Stimulated activated CD4-positive, alpha-beta T cell treated with anti-CD3 and anti-CD28 coated beads, Interleukin-12 subunit alpha, Interleukin-12 subunit beta, amount 100 ng/mL, for 4 hours (primary cell): ENCODE measurements around the gene CACNG7.

Experiments
- DNase-seq: peaks from one replicate; pipeline ENCODE4 v3.0.0-alpha.2; 2020

Gene CACNG7

GRCh38 chr19:53957448-53958167 lies 48.5 kb downstream of the CACNG7 start:
- no peak for DNase-seq

GRCh38 chr19:53958168-53958571 lies 49.1 kb downstream of the CACNG7 start:
- DNase-seq = no peak

GRCh38 chr19:53958823-53959757 lies 50.0 kb downstream of the CACNG7 start:
- DNase-seq = no peak

GRCh38 chr19:53960187-53960586 lies 51.1 kb downstream of the CACNG7 start:
- DNase-seq = no peak

- DNase-seq = no peak
Measured at GRCh38 chr19:53960886-53961285, 51.8 kb downstream of the CACNG7 start.

GRCh38 chr19:53961523-53962356 lies 52.7 kb downstream of the CACNG7 start:
- no peak for DNase-seq

DNA sequence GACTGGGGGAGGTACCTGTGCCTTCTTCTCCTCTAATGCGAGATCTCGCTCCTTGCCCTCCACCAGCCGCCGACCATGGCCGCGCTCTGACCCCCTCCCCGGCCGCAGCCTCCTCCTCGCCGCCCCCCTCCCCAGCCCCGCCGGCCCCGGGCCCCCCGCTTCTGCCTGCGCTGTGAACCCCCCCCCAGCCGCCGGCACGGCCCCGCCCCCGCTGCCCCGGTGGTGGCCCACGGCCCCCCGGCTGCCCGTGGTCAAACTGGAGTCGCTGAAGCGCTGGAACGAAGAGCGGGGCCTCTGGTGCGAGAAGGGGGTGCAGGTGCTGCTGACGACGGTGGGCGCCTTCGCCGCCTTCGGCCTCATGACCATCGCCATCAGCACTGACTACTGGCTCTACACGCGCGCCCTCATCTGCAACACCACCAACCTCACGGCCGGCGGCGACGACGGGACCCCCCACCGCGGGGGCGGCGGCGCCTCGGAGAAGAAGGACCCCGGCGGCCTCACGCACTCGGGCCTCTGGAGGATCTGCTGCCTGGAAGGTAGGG lies 53.9 kb downstream of the CACNG7 start, which contains the start of gene CACNG8:
CACNG8 (plus strand) TSS at position 51 of the 545 bp plus-strand sequence.
- DNase-seq = no peak

DNA sequence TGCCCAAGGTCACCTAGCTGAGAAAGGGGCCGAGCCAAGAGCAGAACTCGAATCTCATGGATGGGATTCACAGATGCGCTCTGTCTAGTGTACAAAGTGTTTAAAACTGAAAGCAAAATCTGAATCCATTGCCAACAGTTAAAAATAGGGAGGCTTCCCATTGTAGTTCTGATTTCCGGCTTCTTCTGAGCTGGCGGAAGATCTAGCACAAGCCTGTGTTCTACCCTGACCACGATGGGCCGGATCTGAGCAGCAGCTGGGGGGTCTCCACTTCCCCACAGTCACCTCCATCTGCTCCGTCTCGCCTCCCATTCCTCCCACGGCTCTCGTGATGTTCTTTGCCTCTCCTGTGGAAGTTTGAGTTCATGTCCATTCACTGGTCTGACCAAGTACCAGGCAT lies 56.0 kb downstream of the CACNG7 start:
- DNase-seq = no peak

- DNase-seq = no peak
Measured at GRCh38 chr19:53966931-53967330, 57.9 kb downstream of the CACNG7 start.

- DNase-seq = no peak
Measured at GRCh38 chr19:53969366-53969765, 60.3 kb downstream of the CACNG7 start.

GRCh38 chr19:53971673-53972072 lies 62.6 kb downstream of the CACNG7 start:
- no peak for DNase-seq

GRCh38 chr19:53977429-53977990 lies 68.4 kb downstream of the CACNG7 start:
- DNase-seq = peak; percentile 55

DNA sequence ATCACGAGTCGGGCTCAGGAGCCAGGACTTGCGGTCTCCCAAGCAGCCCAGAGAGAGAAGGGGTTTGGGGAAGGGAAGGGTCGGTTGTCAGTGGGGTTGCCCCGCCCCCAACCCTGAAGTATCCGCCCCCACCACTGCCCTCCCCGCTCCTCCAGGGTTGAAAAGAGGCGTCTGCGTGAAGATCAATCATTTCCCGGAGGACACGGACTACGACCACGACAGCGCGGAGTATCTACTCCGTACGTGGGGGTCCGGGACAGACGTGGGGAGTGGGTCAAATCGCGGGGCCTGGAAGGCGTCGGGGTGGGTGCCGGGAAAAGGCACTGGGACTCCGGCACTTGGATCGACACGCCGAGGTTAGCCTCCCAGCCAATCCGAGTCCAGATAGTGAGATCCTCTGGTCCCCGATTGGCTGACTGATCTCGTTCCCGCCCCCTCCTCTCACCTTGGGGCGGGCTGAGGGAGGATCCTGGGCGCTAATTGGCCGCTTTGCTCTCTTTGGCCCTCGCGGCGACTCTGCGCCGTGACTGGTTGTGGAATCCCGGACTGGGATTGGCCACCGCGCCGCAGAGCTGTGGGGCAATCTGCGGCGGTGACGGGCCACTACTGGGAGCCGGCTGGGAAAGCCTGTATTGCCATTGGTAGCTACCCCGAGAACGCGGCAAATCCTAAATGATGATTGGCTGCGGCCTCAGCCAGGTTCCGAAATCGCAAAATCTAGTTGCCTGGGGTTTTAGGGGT lies 69.1 kb downstream of the CACNG7 start:
- DNase-seq = peak; percentile 31

- DNase-seq = no peak
Measured at GRCh38 chr19:53978975-53979801, 70.1 kb downstream of the CACNG7 start.

DNA sequence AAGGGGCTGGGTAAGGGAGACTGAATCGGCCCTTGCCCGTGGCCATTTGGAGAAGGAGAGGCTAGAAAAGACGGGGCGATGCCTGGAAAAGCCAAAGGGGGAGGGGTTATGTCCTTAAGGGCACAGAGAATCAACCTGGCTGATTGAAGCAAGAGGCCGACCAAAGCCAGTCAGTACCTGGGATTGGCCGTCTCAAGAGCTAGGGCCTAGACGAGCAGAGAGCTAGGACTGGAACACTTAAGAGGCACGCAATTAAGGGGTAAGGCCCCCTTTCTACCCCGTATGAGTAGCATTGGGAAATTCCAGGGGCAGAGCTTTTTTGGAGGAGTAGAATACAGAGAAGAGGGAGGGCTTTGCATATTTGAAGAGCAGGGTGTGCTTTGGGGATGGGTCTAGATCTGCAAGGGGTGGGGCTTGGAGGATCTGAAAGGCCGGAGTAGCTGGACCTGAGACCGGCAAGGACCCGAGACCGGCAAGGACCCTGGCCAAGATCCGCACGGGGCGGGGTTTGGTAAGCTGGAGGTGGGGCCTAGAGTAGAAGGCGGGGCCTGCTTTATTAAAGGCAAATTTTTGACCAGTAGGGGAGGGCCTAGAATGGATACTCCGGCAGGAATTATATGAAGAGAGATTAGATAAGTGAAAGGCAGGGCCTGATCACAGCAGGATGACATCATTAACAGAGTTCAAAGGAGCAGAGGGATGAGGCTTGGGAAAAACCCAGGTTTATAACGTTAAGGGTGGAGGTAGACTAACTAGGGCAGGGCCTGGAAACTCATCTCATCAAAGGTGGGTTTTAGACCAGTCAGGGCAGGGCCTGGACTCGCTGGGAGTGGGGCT lies 71.7 kb downstream of the CACNG7 start:
- no peak for DNase-seq

DNA sequence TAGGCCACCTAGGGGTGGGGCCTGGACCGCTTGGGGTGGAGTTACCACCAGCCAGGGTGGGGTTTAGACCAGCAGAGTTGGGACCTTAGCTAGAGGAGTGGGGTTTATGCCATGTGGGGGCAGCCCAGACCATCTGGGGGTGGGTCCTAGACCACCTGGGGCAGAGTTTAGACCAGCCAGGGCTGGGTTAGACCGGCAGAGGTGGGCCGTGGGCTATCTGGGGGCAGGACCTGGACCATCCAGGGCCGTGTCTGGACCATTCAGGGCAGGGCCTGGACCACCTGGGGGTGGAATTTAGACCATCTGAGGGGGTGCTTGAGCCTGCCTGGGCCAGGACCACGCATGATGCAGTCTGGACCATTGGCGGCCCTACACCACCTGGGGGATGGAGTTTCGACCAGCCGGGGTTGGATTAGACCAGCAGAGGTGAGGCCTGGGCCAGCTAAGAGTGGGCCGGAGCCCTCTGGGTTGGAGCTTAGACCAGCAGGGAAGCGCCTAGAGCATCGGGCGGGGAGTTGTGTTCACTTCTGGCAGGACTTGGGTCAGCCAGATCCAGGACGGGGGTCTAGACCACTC lies 72.4 kb downstream of the CACNG7 start:
- DNase-seq = no peak

GRCh38 chr19:53982001-53982451 lies 72.9 kb downstream of the CACNG7 start:
- DNase-seq = no peak

DNA sequence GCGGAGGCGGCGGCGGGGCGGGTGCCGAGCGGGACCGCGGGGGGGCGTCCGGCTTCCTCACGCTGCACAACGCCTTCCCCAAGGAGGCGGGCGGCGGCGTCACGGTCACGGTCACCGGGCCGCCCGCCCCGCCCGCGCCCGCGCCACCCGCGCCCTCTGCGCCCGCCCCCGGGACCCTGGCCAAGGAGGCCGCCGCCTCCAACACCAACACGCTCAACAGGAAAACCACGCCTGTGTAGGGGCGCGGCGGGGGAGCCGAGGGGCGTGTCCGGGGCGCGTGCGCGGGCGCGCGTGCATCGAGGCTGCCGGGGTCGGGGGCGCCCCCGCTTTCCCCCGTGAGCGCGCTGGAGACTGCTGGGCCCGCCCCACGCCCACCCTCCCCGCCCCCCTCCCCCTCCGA lies 73.5 kb downstream of the CACNG7 start:
- DNase-seq = no peak
